HG03045 (cell line): ENCODE data around the gene SPACA6.
"Not testable (repeated sequence)": the region's sequence is repeated elsewhere in the genome, so short reads cannot be mapped to it uniquely, and the experiment has no call there.

Source experiments
- ATAC-seq: cut with Tn5 transposase; IDR thresholded peaks from one replicate; pipeline ENCODE4 v1.9.1; 2021; ENCODE audit warnings: mild to moderate bottlenecking, moderate library complexity; ENCODE audit not compliant: unreplicated experiment

SPACA6 gene

GRCh38 chr19:51733742-51734522 is 40.8 kb downstream of the SPACA6 start:
- ATAC-seq, result no peak

GRCh38 chr19:51735759-51736449 is 42.8 kb downstream of the SPACA6 start:
- ATAC-seq, result no peak

- no peak for ATAC-seq
Measured at GRCh38 chr19:51737389-51737788, 44.3 kb downstream of the SPACA6 start.

- no peak for ATAC-seq
Measured at GRCh38 chr19:51737924-51738323, 44.8 kb downstream of the SPACA6 start.

- not testable (repeated sequence) for ATAC-seq
Measured at GRCh38 chr19:51738523-51738922, 45.4 kb downstream of the SPACA6 start.

- ATAC-seq, result no peak
Measured at GRCh38 chr19:51739466-51740213, 46.5 kb downstream of the SPACA6 start.

GRCh38 chr19:51740356-51740755 is 47.2 kb downstream of the SPACA6 start:
- no peak for ATAC-seq

- no peak for ATAC-seq
Measured at GRCh38 chr19:51742789-51743188, 49.7 kb downstream of the SPACA6 start.

GRCh38 chr19:51743405-51743804 is 50.3 kb downstream of the SPACA6 start:
- no peak for ATAC-seq

- no peak for ATAC-seq
Measured at GRCh38 chr19:51746731-51747130, 53.6 kb downstream of the SPACA6 start.

GRCh38 chr19:51749979-51750378 is 56.8 kb downstream of the SPACA6 start:
- no peak for ATAC-seq

GRCh38 chr19:51750400-51751094 is 57.4 kb downstream of the SPACA6 start:
- no peak for ATAC-seq

GRCh38 chr19:51751655-51752054 is 58.5 kb downstream of the SPACA6 start, which contains the start of gene FPR1:
TSS of gene FPR1 (minus strand) at chr19:51751878. CDS start at chr19:51746994, 4,884 bp downstream.
- ATAC-seq, result no peak

- no peak for ATAC-seq
Measured at GRCh38 chr19:51754109-51754508, 61.0 kb downstream of the SPACA6 start.

GRCh38 chr19:51754770-51755169 is 61.6 kb downstream of the SPACA6 start:
- ATAC-seq, result no peak
